ENCODE measurements around the gene ICOSLG.
"Not testable (repeated sequence)": the region's sequence is repeated elsewhere in the genome, so short reads cannot be mapped to it uniquely, and the experiment has no call there.

Gene ICOSLG

GRCh38 chr21:44181506-44181905 is 59.2 kb downstream of the ICOSLG start:
- not testable (repeated sequence) for H3K4me3 ChIP-seq (ENCODE audit: low read length); DNase-seq (ENCODE audit: low read depth)

GRCh38 chr21:44176127-44176526 is 64.6 kb downstream of the ICOSLG start:
- H3K4me3 ChIP-seq (ENCODE audit: low read length); DNase-seq (ENCODE audit: low read depth): not testable (repeated sequence)

DNA sequence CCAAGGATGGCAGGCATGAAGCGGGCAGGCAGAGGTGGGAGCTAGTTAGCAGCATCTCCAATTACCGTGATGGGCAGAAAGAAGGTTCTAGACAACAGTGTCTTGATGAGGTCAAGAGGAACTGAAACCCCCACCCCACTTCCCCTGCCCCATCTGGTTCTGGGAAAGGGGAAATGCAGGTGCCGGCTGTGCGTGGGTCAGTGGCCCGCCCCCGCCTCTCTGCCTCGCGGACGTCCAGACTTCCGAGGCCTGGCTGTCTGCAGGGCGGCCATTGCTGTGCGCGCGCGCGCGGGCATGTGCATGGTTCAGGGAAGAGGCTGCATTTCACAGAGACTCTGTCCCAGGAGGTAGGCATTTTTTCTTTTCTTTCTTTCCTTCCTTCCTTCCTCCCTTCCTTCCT is 65.6 kb downstream of the ICOSLG start:
- not testable (repeated sequence) for H3K4me3 ChIP-seq (ENCODE audit: low read length); DNase-seq (ENCODE audit: low read depth)

All from AG10803 (cell line).